SK-N-SH (cell line): ENCODE data around the gene CFTR. TPM values are rescaled to one million over a fixed set of nuclear protein-coding genes. Genes with fewer than 3 reads are reported as not detected.
"Not testable (repeated sequence)": the region's sequence is repeated elsewhere in the genome, so short reads cannot be mapped to it uniquely, and the experiment has no call there.

Experiments
- CTCF ChIA-PET: fragments of 300-600, 350-600 bp; formaldehyde crosslinking; extraction: SDS; loops from one replicate; lab custom pipeline; 2021; lab: Yijun Ruan, JAX
- POLR2A ChIA-PET: fragments of 350-600 bp; sonication (Branson Sonifier 250); formaldehyde crosslinking; extraction: SDS; loops from one replicate; lab custom pipeline; 2020; ENCODE audit warnings: antibody characterized with exemption, inconsistent platforms; lab: Yijun Ruan, JAX
- DNase-seq: peaks from one replicate; pipeline ENCODE4 v3.0.0; 2012
- H2AFZ ChIP-seq: fragments of 200-600 bp; sonication (generic); 2 replicates; pipeline ENCODE4 v1.8.1; 2016; ENCODE audit warnings: antibody characterized with exemption, mild to moderate bottlenecking, low read depth
- H3F3A ChIP-seq: fragments of 200-600 bp; sonication (generic); replicated peaks from 2 replicates; pipeline ENCODE3; 2016; ENCODE audit warnings: antibody characterized with exemption, mild to moderate bottlenecking; ENCODE audit not compliant: insufficient read depth
- H3K27ac ChIP-seq, 2 experiments: fragments of 200-500 bp in 1 of 2; fragments of 200-600 bp in 1 of 2; sonication (Bioruptor generic) in 1 of 2; sonication (generic), shearing (Covaris generic) in 1 of 2; 2 replicates each; pipeline versions ENCODE4 v1.5.1 to v1.6.1; 2014 to 2016; ENCODE audit warnings: low read depth in 2 of 2, inconsistent platforms in 1 of 2, low read length in 1 of 2, mild to moderate bottlenecking in 1 of 2, mixed read lengths in 1 of 2
- H3K27me3 ChIP-seq: fragments of 200-600 bp; sonication (generic), shearing (Covaris generic); 2 replicates; pipeline ENCODE4 v1.6.1; 2016; ENCODE audit warnings: mixed run types; ENCODE audit not compliant: insufficient read depth
- H3K36me3 ChIP-seq, 2 experiments: fragments of 200-500 bp in 1 of 2; fragments of 200-600 bp in 1 of 2; sonication (Bioruptor generic) in 1 of 2; sonication (generic) in 1 of 2; replicated peaks in 1 of 2; 2 replicates each; pipeline versions ENCODE3 to v1.5.1; 2014 to 2016; ENCODE audit warnings: low read length in 1 of 2, mild to moderate bottlenecking in 1 of 2; ENCODE audit not compliant: insufficient read depth in 2 of 2, control insufficient read depth in 1 of 2
- H3K4me1 ChIP-seq, 2 experiments: fragments of 200-500 bp in 1 of 2; fragments of 200-600 bp in 1 of 2; sonication (Bioruptor generic) in 1 of 2; sonication (generic), shearing (Covaris generic) in 1 of 2; 2 replicates each; pipeline versions ENCODE4 v1.5.1 to v1.6.1; 2014 to 2016; ENCODE audit warnings: low read depth in 1 of 2, low read length in 1 of 2, mixed run types in 1 of 2; ENCODE audit not compliant: insufficient read depth in 2 of 2, control insufficient read depth in 1 of 2
- H3K4me2 ChIP-seq: fragments of 200-600 bp; sonication (generic), shearing (Covaris generic); 2 replicates; pipeline ENCODE4 v1.6.1; 2017; ENCODE audit warnings: mixed run types
- H3K4me3 ChIP-seq, 2 experiments: fragments of 200-500 bp in 1 of 2; fragments of 200-600 bp in 1 of 2; sonication (Bioruptor generic) in 1 of 2; sonication (generic), shearing (Covaris generic) in 1 of 2; 2 replicates each; pipeline versions ENCODE4 v1.5.1 to v1.8.1; 2014 to 2016; ENCODE audit warnings: low read depth in 2 of 2, inconsistent platforms in 1 of 2, low read length in 1 of 2, mild to moderate bottlenecking in 1 of 2, mixed read lengths in 1 of 2, moderate library complexity in 1 of 2
- H3K79me2 ChIP-seq: fragments of 200-600 bp; sonication (generic); 2 replicates; pipeline ENCODE4 v1.8.1; 2017; ENCODE audit warnings: mild to moderate bottlenecking; ENCODE audit not compliant: insufficient read depth
- H3K9ac ChIP-seq: fragments of 200-600 bp; sonication (generic); 2 replicates; pipeline ENCODE4 v1.6.1; 2017; ENCODE audit warnings: mixed run types
- H3K9me2 ChIP-seq: fragments of 200-600 bp; sonication (generic); 2 replicates; pipeline ENCODE4 v1.6.1; 2017; ENCODE audit warnings: mixed run types
- H3K9me3 ChIP-seq: fragments of 200-600 bp; sonication (generic); 2 replicates; pipeline ENCODE4 v1.6.1; 2017; ENCODE audit warnings: mixed run types, mild to moderate bottlenecking, moderate library complexity
- H4K20me1 ChIP-seq: fragments of 200-600 bp; sonication (generic); 2 replicates; pipeline ENCODE4 v1.6.1; 2017; ENCODE audit warnings: mild to moderate bottlenecking, mixed run types; ENCODE audit not compliant: insufficient read depth
- ELF1 ChIP-seq: IDR thresholded peaks from 2 replicates; pipeline ENCODE4 v1.4.0; 2012
- EP300 ChIP-seq, 2 experiments: IDR thresholded peaks; 2 replicates each; pipeline versions ENCODE4 v1.4.0 to v1.6.1; 2012; ENCODE audit warnings: borderline replicate concordance in 1 of 2, low read depth in 1 of 2, low read length in 1 of 2
- FOSL2 ChIP-seq: IDR thresholded peaks from 2 replicates; pipeline ENCODE4 v1.4.0; 2012; ENCODE audit warnings: low read depth, mild to moderate bottlenecking, moderate library complexity, borderline replicate concordance
- FOXM1 ChIP-seq: IDR thresholded peaks from 2 replicates; pipeline ENCODE4 v1.4.0; 2012; ENCODE audit warnings: low read depth, mild to moderate bottlenecking
- JUND ChIP-seq: IDR thresholded peaks from 2 replicates; pipeline ENCODE4 v1.4.0; 2012
- NRF1 ChIP-seq: IDR thresholded peaks from 2 replicates; pipeline ENCODE4 v1.6.1; 2012; ENCODE audit warnings: low read depth, mild to moderate bottlenecking, low read length
- POLR2AphosphoS5 ChIP-seq: IDR thresholded peaks from 2 replicates; pipeline ENCODE4 v1.6.1; 2012; ENCODE audit warnings: low read depth, low read length
- RAD21 ChIP-seq: IDR thresholded peaks from 2 replicates; pipeline ENCODE4 v1.6.1; 2012; ENCODE audit warnings: mild to moderate bottlenecking, low read length
- RFX5 ChIP-seq: IDR thresholded peaks from 2 replicates; pipeline ENCODE4 v1.6.1; 2012; ENCODE audit warnings: mild to moderate bottlenecking, improper control_type of control experiment, low read length
- TAF1 ChIP-seq: IDR thresholded peaks from 2 replicates; pipeline ENCODE4 v1.6.1; 2012; ENCODE audit warnings: low read depth, mild to moderate bottlenecking, low read length, moderate library complexity, borderline replicate concordance
- TEAD4 ChIP-seq: IDR thresholded peaks from 2 replicates; pipeline ENCODE4 v1.4.0; 2012; ENCODE audit warnings: mild to moderate bottlenecking, borderline replicate concordance; ENCODE audit not compliant: insufficient read depth
- YY1 ChIP-seq: IDR thresholded peaks from 2 replicates; pipeline ENCODE4 v1.4.0; 2012; ENCODE audit warnings: low read depth, mild to moderate bottlenecking
- WGBS: methylation state at CpG from one replicate; pipeline ENCODE4 v1.1.6; 2017; ENCODE audit warnings: low lambda C conversion rate; 5-methylcytosine and 5-hydroxymethylcytosine counted together
- polyA plus RNA-seq, 3 experiments: library from polyadenylated mRNA; depleted of rRNA; stranded (reverse); fragments of >200 nt; gene quantifications; 2 replicates each; pipeline ENCODE4 v1.2.3, GENCODE V29; 2012
- TF ChIP-seq, protein P1 (sequence below): fragments of 200-600 bp; sonication (generic); IDR thresholded peaks from 2 replicates; pipeline ENCODE4 v1.6.1; 2017; ENCODE audit warnings: antibody characterized with exemption, mild to moderate bottlenecking, moderate library complexity
- TF ChIP-seq, protein P2 (sequence below): IDR thresholded peaks from 2 replicates; pipeline ENCODE4 v1.4.0; 2012; ENCODE audit warnings: low read depth, borderline replicate concordance
- TF ChIP-seq, protein P3 (sequence below): IDR thresholded peaks from 2 replicates; pipeline ENCODE4 v1.6.1; 2012; ENCODE audit warnings: mild to moderate bottlenecking, low read depth, low read length, moderate library complexity
- TF ChIP-seq, protein P4 (sequence below): fragments of 150-350 bp; IDR thresholded peaks from 2 replicates; pipeline ENCODE4 v1.6.1; 2017; ENCODE audit warnings: antibody characterized with exemption, low read length, low read depth, borderline replicate concordance

CFTR gene
- polyA plus RNA-seq, 1 of the 3 experiments (the other 2 are of a cell fraction): not detected

DNA sequence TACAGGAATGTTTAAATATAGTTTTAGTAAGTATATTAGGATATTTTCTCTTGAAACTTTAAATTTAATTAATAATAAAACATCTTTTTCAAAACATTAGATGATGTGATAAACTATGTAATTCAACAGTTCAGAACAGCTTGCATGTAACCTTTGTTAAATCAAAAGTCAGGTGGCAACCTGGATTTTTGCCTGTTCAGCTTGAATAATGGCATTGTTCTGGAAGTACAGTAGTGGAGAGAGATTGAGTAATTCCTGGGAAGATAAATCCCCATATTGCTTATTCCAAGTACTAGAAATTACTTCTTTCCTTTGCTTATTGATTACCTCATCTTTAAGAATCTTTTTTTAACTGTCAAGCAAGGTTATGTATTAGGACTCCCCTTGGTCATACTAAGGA lies 20.1 kb upstream of the CFTR start:
- Histone ChIP-seq H3K9me2 (no peaks in the 10 kb centered on the region), H2AFZ (no peak overlapping the region), H3K4me2 (no peak overlapping the region), H3K4me3 (no peak overlapping the region), H3F3A (peaks cover 6% of the 10 kb centered on the region), H3K27ac (no peak overlapping the region), H3K9ac (no peak overlapping the region), H3K36me3 (no peaks in the 10 kb centered on the region), H3K9me3 (no peaks in the 10 kb centered on the region), H3K27me3 (no peaks in the 10 kb centered on the region), H3K4me1 (no peaks in the 10 kb centered on the region), H4K20me1 (no peaks in the 10 kb centered on the region), H3K79me2 (no peaks in the 10 kb centered on the region)
- POLR2A ChIA-PET: no interaction called here
- no peak for TF ChIP-seq POLR2AphosphoS5
- DNase-seq: no peak
- CTCF ChIA-PET: interaction anchor here (0.6 to 2.2 kb wide), 21 partner anchors 9 to 934 kb away, joined by 3 to 11 read pairs (median 3); no protein-coding TSS in a partner anchor

DNA sequence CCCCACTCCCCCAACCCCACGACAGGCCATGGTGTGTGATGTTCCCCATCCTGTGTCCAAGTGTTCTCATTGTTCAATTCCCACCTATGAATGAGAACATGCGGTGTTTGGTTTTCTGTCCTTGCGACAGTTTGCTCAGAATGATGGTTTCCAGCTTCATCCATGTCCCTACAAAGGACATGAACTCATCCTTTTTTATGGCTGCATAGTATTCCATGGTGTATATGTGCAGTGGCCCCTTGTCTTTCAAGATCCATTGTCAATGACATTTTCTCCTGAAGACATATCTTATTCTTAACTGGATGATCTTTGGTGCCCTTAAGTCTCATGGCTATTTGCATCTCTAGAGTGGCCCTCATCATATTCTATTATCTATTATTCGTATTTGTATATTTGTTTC lies 19.0 kb upstream of the CFTR start:
- 21% methylated on average over 4 of the region's 4 CpGs for WGBS
- H3K27me3 ChIP-seq: not testable (repeated sequence)

DNA sequence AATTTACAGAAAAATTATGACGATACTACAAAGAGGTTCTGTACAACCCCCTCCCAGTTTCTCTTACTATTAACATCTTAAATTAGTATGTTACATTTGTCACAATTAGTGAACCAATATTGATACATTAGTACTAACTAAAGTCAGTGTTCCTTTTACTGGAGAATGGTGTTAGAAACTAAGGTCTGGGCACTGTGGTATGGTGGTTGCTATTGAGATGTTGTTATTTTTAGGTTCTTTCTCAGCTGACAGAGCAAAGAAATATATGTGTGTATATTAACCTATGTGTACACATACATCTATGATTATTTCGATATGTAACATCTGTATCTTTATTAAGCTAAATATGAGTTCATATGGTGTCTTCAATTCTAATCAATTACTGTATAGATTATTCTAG lies 11.7 kb upstream of the CFTR start:
- H3K79me2 ChIP-seq: no peaks in the 10 kb centered on the region
- H4K20me1 ChIP-seq: no peaks in the 10 kb centered on the region; the same call in 1 of the 2 replicates
- no peaks in the 10 kb centered on the region for H3K9me2 ChIP-seq
- no peak overlapping the region for H3K4me2 ChIP-seq
- no peaks in the 10 kb centered on the region for H3K4me1 ChIP-seq
- no peak overlapping the region for H3K9ac ChIP-seq
- H3K27ac ChIP-seq: no peak overlapping the region
- CTCF ChIA-PET: interaction anchor here (1.1 to 2.4 kb wide), 2 partner anchors 10 to 248 kb away, joined by 3 to 11 read pairs; no protein-coding TSS in a partner anchor
- H2AFZ ChIP-seq: no peak overlapping the region
- H3K27me3 ChIP-seq: peaks cover 12% of the 10 kb centered on the region; the same call in 1 of the 2 replicates
- no peaks in the 10 kb centered on the region for H3K36me3 ChIP-seq
- no peak for DNase-seq
- WGBS: 6% methylated on average over 2 of the region's 2 CpGs
- H3K4me3 ChIP-seq: no peak overlapping the region
- H3F3A ChIP-seq: no peaks in the 10 kb centered on the region
- no peaks in the 10 kb centered on the region for H3K9me3 ChIP-seq
- POLR2A ChIA-PET: no interaction called here
- TF ChIP-seq JUND (no peak), YY1 (no peak), TAF1 (no peak), EP300 (IDR thresholded peaks at IDR 0.05; ENCODE audit: borderline replicate concordance in 1 of 2, low read depth in 1 of 2, low read length in 1 of 2) (no peak), POLR2AphosphoS5 (no peak), RFX5 (no peak), ELF1 (no peak), FOXM1 (no peak), TEAD4 (no peak), NRF1 (no peak), RAD21 (no peak), FOSL2 (no peak)
- TF ChIP-seq, protein P1, sequence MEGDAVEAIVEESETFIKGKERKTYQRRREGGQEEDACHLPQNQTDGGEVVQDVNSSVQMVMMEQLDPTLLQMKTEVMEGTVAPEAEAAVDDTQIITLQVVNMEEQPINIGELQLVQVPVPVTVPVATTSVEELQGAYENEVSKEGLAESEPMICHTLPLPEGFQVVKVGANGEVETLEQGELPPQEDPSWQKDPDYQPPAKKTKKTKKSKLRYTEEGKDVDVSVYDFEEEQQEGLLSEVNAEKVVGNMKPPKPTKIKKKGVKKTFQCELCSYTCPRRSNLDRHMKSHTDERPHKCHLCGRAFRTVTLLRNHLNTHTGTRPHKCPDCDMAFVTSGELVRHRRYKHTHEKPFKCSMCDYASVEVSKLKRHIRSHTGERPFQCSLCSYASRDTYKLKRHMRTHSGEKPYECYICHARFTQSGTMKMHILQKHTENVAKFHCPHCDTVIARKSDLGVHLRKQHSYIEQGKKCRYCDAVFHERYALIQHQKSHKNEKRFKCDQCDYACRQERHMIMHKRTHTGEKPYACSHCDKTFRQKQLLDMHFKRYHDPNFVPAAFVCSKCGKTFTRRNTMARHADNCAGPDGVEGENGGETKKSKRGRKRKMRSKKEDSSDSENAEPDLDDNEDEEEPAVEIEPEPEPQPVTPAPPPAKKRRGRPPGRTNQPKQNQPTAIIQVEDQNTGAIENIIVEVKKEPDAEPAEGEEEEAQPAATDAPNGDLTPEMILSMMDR: no peak
- TF ChIP-seq, protein P2, sequence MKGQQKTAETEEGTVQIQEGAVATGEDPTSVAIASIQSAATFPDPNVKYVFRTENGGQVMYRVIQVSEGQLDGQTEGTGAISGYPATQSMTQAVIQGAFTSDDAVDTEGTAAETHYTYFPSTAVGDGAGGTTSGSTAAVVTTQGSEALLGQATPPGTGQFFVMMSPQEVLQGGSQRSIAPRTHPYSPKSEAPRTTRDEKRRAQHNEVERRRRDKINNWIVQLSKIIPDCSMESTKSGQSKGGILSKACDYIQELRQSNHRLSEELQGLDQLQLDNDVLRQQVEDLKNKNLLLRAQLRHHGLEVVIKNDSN: no peak
- TF ChIP-seq, protein P3, sequence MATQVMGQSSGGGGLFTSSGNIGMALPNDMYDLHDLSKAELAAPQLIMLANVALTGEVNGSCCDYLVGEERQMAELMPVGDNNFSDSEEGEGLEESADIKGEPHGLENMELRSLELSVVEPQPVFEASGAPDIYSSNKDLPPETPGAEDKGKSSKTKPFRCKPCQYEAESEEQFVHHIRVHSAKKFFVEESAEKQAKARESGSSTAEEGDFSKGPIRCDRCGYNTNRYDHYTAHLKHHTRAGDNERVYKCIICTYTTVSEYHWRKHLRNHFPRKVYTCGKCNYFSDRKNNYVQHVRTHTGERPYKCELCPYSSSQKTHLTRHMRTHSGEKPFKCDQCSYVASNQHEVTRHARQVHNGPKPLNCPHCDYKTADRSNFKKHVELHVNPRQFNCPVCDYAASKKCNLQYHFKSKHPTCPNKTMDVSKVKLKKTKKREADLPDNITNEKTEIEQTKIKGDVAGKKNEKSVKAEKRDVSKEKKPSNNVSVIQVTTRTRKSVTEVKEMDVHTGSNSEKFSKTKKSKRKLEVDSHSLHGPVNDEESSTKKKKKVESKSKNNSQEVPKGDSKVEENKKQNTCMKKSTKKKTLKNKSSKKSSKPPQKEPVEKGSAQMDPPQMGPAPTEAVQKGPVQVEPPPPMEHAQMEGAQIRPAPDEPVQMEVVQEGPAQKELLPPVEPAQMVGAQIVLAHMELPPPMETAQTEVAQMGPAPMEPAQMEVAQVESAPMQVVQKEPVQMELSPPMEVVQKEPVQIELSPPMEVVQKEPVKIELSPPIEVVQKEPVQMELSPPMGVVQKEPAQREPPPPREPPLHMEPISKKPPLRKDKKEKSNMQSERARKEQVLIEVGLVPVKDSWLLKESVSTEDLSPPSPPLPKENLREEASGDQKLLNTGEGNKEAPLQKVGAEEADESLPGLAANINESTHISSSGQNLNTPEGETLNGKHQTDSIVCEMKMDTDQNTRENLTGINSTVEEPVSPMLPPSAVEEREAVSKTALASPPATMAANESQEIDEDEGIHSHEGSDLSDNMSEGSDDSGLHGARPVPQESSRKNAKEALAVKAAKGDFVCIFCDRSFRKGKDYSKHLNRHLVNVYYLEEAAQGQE: no peak
- TF ChIP-seq, protein P4, sequence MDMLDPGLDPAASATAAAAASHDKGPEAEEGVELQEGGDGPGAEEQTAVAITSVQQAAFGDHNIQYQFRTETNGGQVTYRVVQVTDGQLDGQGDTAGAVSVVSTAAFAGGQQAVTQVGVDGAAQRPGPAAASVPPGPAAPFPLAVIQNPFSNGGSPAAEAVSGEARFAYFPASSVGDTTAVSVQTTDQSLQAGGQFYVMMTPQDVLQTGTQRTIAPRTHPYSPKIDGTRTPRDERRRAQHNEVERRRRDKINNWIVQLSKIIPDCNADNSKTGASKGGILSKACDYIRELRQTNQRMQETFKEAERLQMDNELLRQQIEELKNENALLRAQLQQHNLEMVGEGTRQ: no peak

More for the DNA sequence above, 19.0 kb upstream of the CFTR start:
- H3K36me3 ChIP-seq, H3K4me2 ChIP-seq, H3K4me3 ChIP-seq, DNase-seq, H3F3A ChIP-seq, POLR2A ChIA-PET, H3K9me2 ChIP-seq, H2AFZ ChIP-seq, H3K9me3 ChIP-seq, H3K27ac ChIP-seq, H3K79me2 ChIP-seq, H3K9ac ChIP-seq, H3K4me1 ChIP-seq, H4K20me1 ChIP-seq: not testable (repeated sequence)
- CTCF ChIA-PET: interaction anchor here (0.5 kb wide), 1 partner anchor 343 kb away, joined by 3 read pairs; no protein-coding TSS in a partner anchor
